OCI-LY1 (cell line): ENCODE results near the gene CFAP99.

Experiments
- H2AFZ ChIP-seq: fragments of 200-600 bp; sonication (generic), shearing (Covaris generic); 2 replicates; pipeline ENCODE4 v1.6.0; 2014; ENCODE audit warnings: antibody characterized with exemption, mild to moderate bottlenecking, low read length
- H3F3A ChIP-seq: fragments of 200-600 bp; sonication (generic), shearing (Covaris generic); 2 replicates; pipeline ENCODE4 v1.6.0; 2014; ENCODE audit warnings: mild to moderate bottlenecking, antibody characterized with exemption, low read length, moderate library complexity; ENCODE audit not compliant: insufficient read depth
- H3K27ac ChIP-seq: fragments of 200-600 bp; sonication (generic); 2 replicates; pipeline ENCODE4 v1.5.1; 2014; ENCODE audit warnings: low read length, mixed run types, mild to moderate bottlenecking, low read depth; ENCODE audit not compliant: poor library complexity, severe bottlenecking
- H3K27me3 ChIP-seq: fragments of 200-600 bp; sonication (generic); 2 replicates; pipeline ENCODE4 v1.6.0; 2014; ENCODE audit warnings: antibody characterized with exemption, mild to moderate bottlenecking, low read length, moderate library complexity; ENCODE audit not compliant: insufficient read depth
- H3K36me3 ChIP-seq: fragments of 200-600 bp; sonication (generic); 2 replicates; pipeline ENCODE4 v1.6.1; 2014; ENCODE audit warnings: mild to moderate bottlenecking, antibody characterized with exemption, low read length, moderate library complexity, mixed read lengths; ENCODE audit not compliant: insufficient read depth
- H3K4me1 ChIP-seq: fragments of 200-600 bp; sonication (generic); 2 replicates; pipeline ENCODE4 v1.5.1; 2014; ENCODE audit warnings: mild to moderate bottlenecking, low read length, moderate library complexity; ENCODE audit not compliant: insufficient read depth, severe bottlenecking
- H3K4me2 ChIP-seq: fragments of 200-600 bp; sonication (generic), shearing (Covaris generic); 2 replicates; pipeline ENCODE4 v1.6.1; 2014; ENCODE audit warnings: low read length
- H3K4me3 ChIP-seq: fragments of 200-600 bp; sonication (generic); 2 replicates; pipeline ENCODE4 v1.5.1; 2014; ENCODE audit warnings: low read length, low read depth, mild to moderate bottlenecking, mixed read lengths; ENCODE audit not compliant: poor library complexity, severe bottlenecking
- H3K79me2 ChIP-seq: fragments of 200-600 bp; shearing (Covaris generic); 2 replicates; pipeline ENCODE4 v1.6.1; 2016; ENCODE audit warnings: mixed run types, low read length, mixed read lengths; ENCODE audit not compliant: insufficient read depth
- H3K9ac ChIP-seq: fragments of 200-600 bp; sonication (generic), shearing (Covaris generic); 2 replicates; pipeline ENCODE4 v1.6.1; 2014; ENCODE audit warnings: mild to moderate bottlenecking, low read length, mixed read lengths
- H3K9me2 ChIP-seq: fragments of 200-600 bp; sonication (generic), shearing (Covaris generic); 2 replicates; pipeline ENCODE4 v1.6.1; 2014; ENCODE audit warnings: low read depth, mild to moderate bottlenecking, low read length, mixed read lengths
- H3K9me3 ChIP-seq: fragments of 200-600 bp; shearing (Covaris generic); 2 replicates; pipeline ENCODE4 v1.6.1; 2014; ENCODE audit warnings: low read length, mixed read lengths
- H4K20me1 ChIP-seq: fragments of 200-600 bp; sonication (generic), shearing (Covaris generic); 2 replicates; pipeline ENCODE4 v1.6.0; 2016; ENCODE audit warnings: mild to moderate bottlenecking, low read length; ENCODE audit not compliant: insufficient read depth
- CTCF ChIP-seq: fragments of 200-600 bp; sonication (generic), shearing (Covaris generic); IDR thresholded peaks from 2 replicates; pipeline ENCODE4 v1.5.1; 2017; ENCODE audit warnings: mild to moderate bottlenecking, antibody characterized with exemption, low read length, moderate library complexity, mixed read lengths
- EZH2 ChIP-seq: fragments of 200-600 bp; sonication (generic), shearing (Covaris generic); IDR thresholded peaks from 2 replicates; pipeline ENCODE4 v1.8.0; 2017; ENCODE audit warnings: borderline replicate concordance, mixed run types, mild to moderate bottlenecking, antibody characterized with exemption, low read length, moderate library complexity, mixed read lengths

Gene CFAP99

GRCh38 chr4:2497931-2498330, 79.2 kb downstream of the CFAP99 start:
- H3K4me3 ChIP-seq = no peak overlapping the region
- H3K36me3 ChIP-seq = peaks cover 60% of the 10 kb centered on the region
- H3K79me2 ChIP-seq = no peaks in the 10 kb centered on the region
- no peaks in the 10 kb centered on the region for H4K20me1 ChIP-seq
- no peaks in the 10 kb centered on the region for H3K9me2 ChIP-seq
- H2AFZ ChIP-seq = no peak overlapping the region
- no peak overlapping the region for H3K9ac ChIP-seq
- no peak overlapping the region for H3K4me2 ChIP-seq
- no peaks in the 10 kb centered on the region for H3F3A ChIP-seq
- peaks cover 8% of the 10 kb centered on the region for H3K4me1 ChIP-seq
- no peaks in the 10 kb centered on the region for H3K9me3 ChIP-seq
- H3K27ac ChIP-seq = no peak overlapping the region
- TF ChIP-seq EZH2 (no peak), CTCF (no peak)
- H3K27me3 ChIP-seq = no peaks in the 10 kb centered on the region

- no peak overlapping the region for H3K27ac ChIP-seq
- no peak overlapping the region for H3K4me2 ChIP-seq
- TF ChIP-seq CTCF (no peak), EZH2 (no peak)
- peaks cover 8% of the 10 kb centered on the region for H3K4me1 ChIP-seq
- H3F3A ChIP-seq = no peaks in the 10 kb centered on the region
- H3K79me2 ChIP-seq = no peaks in the 10 kb centered on the region
- H3K9ac ChIP-seq = no peak overlapping the region
- no peaks in the 10 kb centered on the region for H3K9me2 ChIP-seq
- H4K20me1 ChIP-seq = no peaks in the 10 kb centered on the region
- no peak overlapping the region for H2AFZ ChIP-seq
- peaks cover 69% of the 10 kb centered on the region for H3K36me3 ChIP-seq
- H3K27me3 ChIP-seq = no peaks in the 10 kb centered on the region
- H3K9me3 ChIP-seq = no peaks in the 10 kb centered on the region
- H3K4me3 ChIP-seq = no peak overlapping the region
Measured at GRCh38 chr4:2500547-2500946, 81.8 kb downstream of the CFAP99 start.

- Histone ChIP-seq H3K9me3 (no peaks in the 10 kb centered on the region), H4K20me1 (no peaks in the 10 kb centered on the region), H3K4me1 (peaks cover 8% of the 10 kb centered on the region), H3K4me3 (no peak overlapping the region), H2AFZ (no peak overlapping the region), H3K4me2 (no peak overlapping the region), H3K79me2 (no peaks in the 10 kb centered on the region), H3K27me3 (no peaks in the 10 kb centered on the region), H3K27ac (no peak overlapping the region), H3F3A (no peaks in the 10 kb centered on the region), H3K36me3 (peaks cover 73% of the 10 kb centered on the region), H3K9ac (no peak overlapping the region), H3K9me2 (no peaks in the 10 kb centered on the region)
- TF ChIP-seq CTCF = no peak
- TF ChIP-seq EZH2 = no peak
Measured at GRCh38 chr4:2501034-2501594, 82.4 kb downstream of the CFAP99 start.
